Keratinocyte (primary cell): ENCODE results near the gene REPIN1. TPM values are rescaled to one million over a fixed set of nuclear protein-coding genes. Genes with fewer than 3 reads are reported as not detected.
A peak's percentile ranks its signal among the peaks of the same experiment; 100 is the strongest.

ENCODE experiments used
- DNase-seq: peaks from one replicate; pipeline ENCODE4 v3.0.0-alpha.2; 2011; ENCODE audit warnings: low read depth, missing footprints, low spot score
- FAIRE-seq: peaks from 2 replicates; lab custom pipeline; 2011; peaks lifted over from hg19 to GRCh38; lab: Jason Lieb, UNC
- H2AFZ ChIP-seq: 2 replicates; pipeline ENCODE4 v1.6.0; 2012; ENCODE audit warnings: low read length, control low read depth, inconsistent platforms; ENCODE audit not compliant: control insufficient read depth
- H3K27ac ChIP-seq: 2 replicates; pipeline ENCODE4 v1.5.1; 2011; ENCODE audit warnings: low read length; ENCODE audit not compliant: control insufficient read depth, insufficient read depth
- H3K27me3 ChIP-seq: 3 replicates; pipeline ENCODE4 v1.6.0; 2011; ENCODE audit warnings: low read length; ENCODE audit not compliant: control insufficient read depth, insufficient read depth; ENCODE audit errors: extremely low read depth
- H3K36me3 ChIP-seq, 2 experiments: 2 replicates in 1 of 2; 3 replicates in 1 of 2; pipeline ENCODE4 v1.5.1; 2011; ENCODE audit warnings: low read length in 2 of 2, mild to moderate bottlenecking in 1 of 2; ENCODE audit not compliant: control insufficient read depth in 2 of 2, insufficient read depth in 2 of 2; ENCODE audit errors: extremely low read depth in 1 of 2
- H3K4me1 ChIP-seq: 3 replicates; pipeline ENCODE4 v1.5.1; 2011; ENCODE audit warnings: low read length; ENCODE audit not compliant: control insufficient read depth, insufficient read depth; ENCODE audit errors: extremely low read depth
- H3K4me2 ChIP-seq: 3 replicates; pipeline ENCODE4 v1.6.0; 2011; ENCODE audit warnings: low read depth, low read length; ENCODE audit not compliant: control insufficient read depth, insufficient read depth; ENCODE audit errors: extremely low read depth
- H3K4me3 ChIP-seq, 3 experiments: fragments of 200-600 bp in 1 of 3; sonication (generic) in 1 of 3; 2 replicates in 2 of 3; 3 replicates in 1 of 3; pipeline ENCODE4 v1.5.1; 2011 to 2016; ENCODE audit warnings: low read length in 3 of 3, mild to moderate bottlenecking in 3 of 3, control low read depth in 2 of 3, inconsistent platforms in 1 of 3, low read depth in 1 of 3, mixed read lengths in 1 of 3, mixed run types in 1 of 3, moderate library complexity in 1 of 3; ENCODE audit not compliant: control insufficient read depth in 2 of 3, insufficient read depth in 2 of 3; ENCODE audit errors: extremely low read depth in 1 of 3
- H3K79me2 ChIP-seq: 2 replicates; pipeline ENCODE4 v1.6.0; 2012; ENCODE audit warnings: low read length; ENCODE audit not compliant: control insufficient read depth, insufficient read depth
- H3K9ac ChIP-seq: 3 replicates; pipeline ENCODE4 v1.6.0; 2011; ENCODE audit warnings: low read length; ENCODE audit not compliant: control insufficient read depth, insufficient read depth; ENCODE audit errors: extremely low read depth
- H3K9me1 ChIP-seq: 3 replicates; pipeline ENCODE4 v1.6.0; 2011; ENCODE audit warnings: low read length; ENCODE audit not compliant: control insufficient read depth, insufficient read depth; ENCODE audit errors: extremely low read depth
- H3K9me3 ChIP-seq: 2 replicates; pipeline ENCODE4 v1.5.1; 2012; ENCODE audit warnings: low read depth, low read length; ENCODE audit not compliant: control insufficient read depth
- H4K20me1 ChIP-seq: 3 replicates; pipeline ENCODE4 v1.6.0; 2011; ENCODE audit warnings: low read length; ENCODE audit not compliant: control insufficient read depth, insufficient read depth; ENCODE audit errors: extremely low read depth
- EZH2 ChIP-seq: IDR thresholded peaks from one replicate; pipeline ENCODE4 v1.6.1; 2012; ENCODE audit warnings: inconsistent platforms, mild to moderate bottlenecking, low read length, moderate library complexity
- dilution Hi-C: fragments of 300-500 bp; cut with MboI; formaldehyde crosslinking; loops from one replicate; pipeline ENCODE4 v1.7.0; 2020; ENCODE audit warnings: low sequenced_read_pairs; ENCODE audit not compliant: extremely low pct_ligation_motif_present
- polyA plus RNA-seq, 5 experiments: library from polyadenylated mRNA; depleted of rRNA in 3 of 5; stranded (reverse) in 3 of 5; stranded (forward) in 1 of 5; unstranded in 1 of 5; fragments of >200 nt; gene quantifications; 1 replicate in 1 of 5; 2 replicates in 3 of 5; 3 replicates in 1 of 5; pipeline versions ENCODE4 v1.2.1 to v1.2.3, GENCODE V29; 2011 to 2012; ENCODE audit warnings: missing spikeins in 2 of 5, low read depth in 1 of 5, low replicate concordance in 1 of 5
- TF ChIP-seq, protein P1 (sequence below), 3 experiments: IDR thresholded peaks in 1 of 3; conservative IDR thresholded peaks in 1 of 3; optimal IDR thresholded peaks in 1 of 3; 2 replicates in 2 of 3; 3 replicates in 1 of 3; pipeline versions ENCODE3 to v1.5.1; 2011; ENCODE audit warnings: low read length in 3 of 3, mild to moderate bottlenecking in 3 of 3, moderate library complexity in 2 of 3, control low read depth in 1 of 3, inconsistent platforms in 1 of 3; ENCODE audit not compliant: insufficient read depth in 2 of 3; ENCODE audit errors: extremely low read depth in 1 of 3

The REPIN1 gene
- polyA plus RNA-seq, 1 donor (not counting 4 experiments of a cell fraction or from before 2014, with no cell fraction given): 9.3 TPM

DNA sequence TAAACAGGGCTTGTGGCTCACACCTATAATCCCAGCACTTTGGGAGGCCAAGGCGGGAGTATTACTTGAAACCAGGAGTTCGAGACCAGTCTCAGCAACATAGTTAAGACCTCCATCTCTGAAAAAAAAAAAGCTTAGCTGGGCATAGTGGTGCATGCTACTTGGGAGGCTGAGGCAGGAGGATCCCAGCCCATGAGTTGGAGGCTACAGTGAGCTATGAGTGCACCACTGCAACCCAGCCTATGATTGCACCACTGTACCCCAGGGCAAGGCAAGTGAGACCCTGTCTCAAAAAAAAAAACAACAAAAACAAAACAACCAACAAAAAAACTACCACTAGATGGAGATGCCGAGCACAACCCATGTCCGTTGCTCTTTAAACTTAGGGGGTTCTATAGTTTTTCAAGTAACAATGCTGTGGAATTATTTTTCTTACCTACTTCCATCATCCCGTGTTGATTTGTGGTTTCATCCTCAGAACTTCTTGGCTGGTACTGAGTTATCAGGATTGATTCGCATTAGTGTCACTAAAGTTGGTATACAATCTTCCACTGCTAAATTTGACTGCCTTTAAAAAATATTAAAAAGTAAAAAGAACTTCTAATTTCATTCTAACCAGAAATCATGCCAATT lies 12.2 kb upstream of the REPIN1 start:
- FAIRE-seq: no peak
- no peaks in the 10 kb centered on the region for H3K9me1 ChIP-seq
- H3K4me1 ChIP-seq: no peaks in the 10 kb centered on the region
- H3K4me2 ChIP-seq: no peak overlapping the region
- H3K79me2 ChIP-seq: no peaks in the 10 kb centered on the region
- no peaks in the 10 kb centered on the region for H3K36me3 ChIP-seq
- H3K9ac ChIP-seq: no peak overlapping the region
- H3K27ac ChIP-seq: no peak overlapping the region
- H2AFZ ChIP-seq: no peak overlapping the region
- H4K20me1 ChIP-seq: no peaks in the 10 kb centered on the region
- dilution Hi-C loops: no loop called here
- DNase-seq: no peak
- TF ChIP-seq EZH2: no peak
- TF ChIP-seq, protein P1, sequence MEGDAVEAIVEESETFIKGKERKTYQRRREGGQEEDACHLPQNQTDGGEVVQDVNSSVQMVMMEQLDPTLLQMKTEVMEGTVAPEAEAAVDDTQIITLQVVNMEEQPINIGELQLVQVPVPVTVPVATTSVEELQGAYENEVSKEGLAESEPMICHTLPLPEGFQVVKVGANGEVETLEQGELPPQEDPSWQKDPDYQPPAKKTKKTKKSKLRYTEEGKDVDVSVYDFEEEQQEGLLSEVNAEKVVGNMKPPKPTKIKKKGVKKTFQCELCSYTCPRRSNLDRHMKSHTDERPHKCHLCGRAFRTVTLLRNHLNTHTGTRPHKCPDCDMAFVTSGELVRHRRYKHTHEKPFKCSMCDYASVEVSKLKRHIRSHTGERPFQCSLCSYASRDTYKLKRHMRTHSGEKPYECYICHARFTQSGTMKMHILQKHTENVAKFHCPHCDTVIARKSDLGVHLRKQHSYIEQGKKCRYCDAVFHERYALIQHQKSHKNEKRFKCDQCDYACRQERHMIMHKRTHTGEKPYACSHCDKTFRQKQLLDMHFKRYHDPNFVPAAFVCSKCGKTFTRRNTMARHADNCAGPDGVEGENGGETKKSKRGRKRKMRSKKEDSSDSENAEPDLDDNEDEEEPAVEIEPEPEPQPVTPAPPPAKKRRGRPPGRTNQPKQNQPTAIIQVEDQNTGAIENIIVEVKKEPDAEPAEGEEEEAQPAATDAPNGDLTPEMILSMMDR (optimal IDR thresholded peaks at IDR 0.05 in 1 of 3, IDR thresholded peaks at IDR 0.05 in 1 of 3, conservative IDR thresholded peaks at IDR 0.05 in 1 of 3; ENCODE audit: extremely low read depth in 1 of 3, insufficient read depth in 2 of 3, low read length in 3 of 3): peak; percentile 16 to 70 (median 53)
- no peak overlapping the region for H3K4me3 ChIP-seq
- H3K9me3 ChIP-seq: no peaks in the 10 kb centered on the region
- H3K27me3 ChIP-seq: no peaks in the 10 kb centered on the region

DNA sequence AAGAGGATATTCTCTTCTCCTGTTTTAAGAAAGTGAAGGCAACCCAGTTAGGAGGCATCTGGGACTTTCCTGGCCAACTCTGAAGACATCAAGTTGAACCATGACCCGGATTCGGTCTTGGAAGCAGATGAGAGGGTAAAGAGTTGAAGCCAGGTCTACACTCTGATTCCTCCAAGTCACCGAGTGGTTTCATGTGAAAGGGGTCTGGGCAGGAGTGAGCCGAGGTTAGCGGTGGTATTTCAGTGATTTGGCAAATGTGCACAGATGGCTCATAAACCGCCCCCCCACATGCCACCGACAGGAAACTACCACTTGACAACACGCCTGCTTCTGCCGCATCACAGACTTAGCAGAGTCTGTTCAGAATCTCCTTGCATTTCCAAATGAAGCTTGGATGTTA lies 11.4 kb upstream of the REPIN1 start:
- no peak for TF ChIP-seq EZH2
- TF ChIP-seq, protein P1 (optimal IDR thresholded peaks at IDR 0.05 in 1 of 3, IDR thresholded peaks at IDR 0.05 in 1 of 3, conservative IDR thresholded peaks at IDR 0.05 in 1 of 3; ENCODE audit: extremely low read depth in 1 of 3, insufficient read depth in 2 of 3, low read length in 3 of 3): no peak
- Histone ChIP-seq H3K4me2 (no peak overlapping the region), H3K9me3 (no peaks in the 10 kb centered on the region), H3K27me3 (no peaks in the 10 kb centered on the region), H4K20me1 (no peaks in the 10 kb centered on the region), H3K9me1 (no peaks in the 10 kb centered on the region), H3K27ac (no peak overlapping the region), H3K4me1 (no peaks in the 10 kb centered on the region), H3K4me3 (no peak overlapping the region), H2AFZ (no peak overlapping the region), H3K9ac (no peak overlapping the region), H3K79me2 (no peaks in the 10 kb centered on the region), H3K36me3 (no peaks in the 10 kb centered on the region)
- DNase-seq (no peak), FAIRE-seq (no peak)
- dilution Hi-C loops: no loop called here
